Mammary epithelial cell (primary cell): ENCODE data around the gene PRSS21.

ENCODE experiments used
- EZH2 ChIP-seq: IDR thresholded peaks from 2 replicates; pipeline ENCODE4 v1.6.1; 2012; ENCODE audit warnings: low read length, inconsistent platforms, borderline replicate concordance
- TF ChIP-seq, protein P1 (sequence below), 2 donors: IDR thresholded peaks in 1 of 2; conservative IDR thresholded peaks in 1 of 2; 2 replicates each; pipeline ENCODE4 v1.5.1; 2011 to 2012; ENCODE audit warnings: inconsistent platforms in 2 of 2, low read length in 2 of 2, mild to moderate bottlenecking in 2 of 2, control low read depth in 1 of 2, low read depth in 1 of 2; ENCODE audit not compliant: insufficient read depth in 1 of 2; ENCODE audit errors: extremely low read depth in 1 of 2

DNA sequence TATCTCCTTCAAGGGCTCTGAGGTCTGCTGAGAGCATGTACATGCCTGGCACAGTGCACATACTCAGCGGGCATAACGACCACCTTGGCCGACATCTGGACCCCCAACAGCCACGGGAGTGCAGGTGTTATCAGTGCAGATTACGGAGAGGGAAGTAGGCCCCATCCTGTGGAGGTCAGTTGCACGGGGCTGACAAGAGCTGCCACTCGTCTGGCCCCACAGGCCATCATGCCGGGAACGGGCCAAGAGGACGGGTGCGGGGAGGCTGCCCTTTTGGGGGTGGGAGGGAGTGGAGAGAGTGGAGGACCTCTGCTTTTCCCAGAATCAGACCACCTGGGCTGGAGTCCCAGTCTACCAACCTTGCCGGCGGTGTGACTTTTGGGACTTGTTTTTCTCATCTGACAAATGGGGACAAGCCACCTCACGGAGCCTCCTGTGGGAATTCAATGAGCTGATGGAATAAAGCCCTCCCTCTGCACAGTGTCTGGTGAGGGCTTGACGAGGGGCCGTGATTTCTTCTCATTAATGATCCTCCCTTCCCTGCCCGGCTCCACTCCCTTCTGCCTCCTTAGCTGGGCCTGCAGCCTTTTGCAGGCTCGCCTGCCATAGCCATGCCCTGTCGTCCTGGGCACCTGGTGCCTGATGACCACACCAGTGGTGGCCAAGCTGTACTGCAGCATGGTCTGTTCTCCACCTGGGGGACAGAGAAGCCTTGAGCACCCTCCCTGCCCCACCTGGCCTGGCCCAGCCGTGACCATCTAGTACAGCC is 34.3 kb upstream of the PRSS21 start:
- TF ChIP-seq, protein P1, sequence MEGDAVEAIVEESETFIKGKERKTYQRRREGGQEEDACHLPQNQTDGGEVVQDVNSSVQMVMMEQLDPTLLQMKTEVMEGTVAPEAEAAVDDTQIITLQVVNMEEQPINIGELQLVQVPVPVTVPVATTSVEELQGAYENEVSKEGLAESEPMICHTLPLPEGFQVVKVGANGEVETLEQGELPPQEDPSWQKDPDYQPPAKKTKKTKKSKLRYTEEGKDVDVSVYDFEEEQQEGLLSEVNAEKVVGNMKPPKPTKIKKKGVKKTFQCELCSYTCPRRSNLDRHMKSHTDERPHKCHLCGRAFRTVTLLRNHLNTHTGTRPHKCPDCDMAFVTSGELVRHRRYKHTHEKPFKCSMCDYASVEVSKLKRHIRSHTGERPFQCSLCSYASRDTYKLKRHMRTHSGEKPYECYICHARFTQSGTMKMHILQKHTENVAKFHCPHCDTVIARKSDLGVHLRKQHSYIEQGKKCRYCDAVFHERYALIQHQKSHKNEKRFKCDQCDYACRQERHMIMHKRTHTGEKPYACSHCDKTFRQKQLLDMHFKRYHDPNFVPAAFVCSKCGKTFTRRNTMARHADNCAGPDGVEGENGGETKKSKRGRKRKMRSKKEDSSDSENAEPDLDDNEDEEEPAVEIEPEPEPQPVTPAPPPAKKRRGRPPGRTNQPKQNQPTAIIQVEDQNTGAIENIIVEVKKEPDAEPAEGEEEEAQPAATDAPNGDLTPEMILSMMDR (conservative IDR thresholded peaks at IDR 0.05 in 1 of 2, IDR thresholded peaks at IDR 0.05 in 1 of 2; ENCODE audit: extremely low read depth in 1 of 2, insufficient read depth in 1 of 2, low read depth in 1 of 2, low read length in 2 of 2): no peak
- TF ChIP-seq EZH2: no peak
